ENCODE data around the gene MYH7.

- TF ChIP-seq POLR2AphosphoS5 (IDR thresholded peaks at IDR 0.05): no peak
- TF ChIP-seq, protein P1, sequence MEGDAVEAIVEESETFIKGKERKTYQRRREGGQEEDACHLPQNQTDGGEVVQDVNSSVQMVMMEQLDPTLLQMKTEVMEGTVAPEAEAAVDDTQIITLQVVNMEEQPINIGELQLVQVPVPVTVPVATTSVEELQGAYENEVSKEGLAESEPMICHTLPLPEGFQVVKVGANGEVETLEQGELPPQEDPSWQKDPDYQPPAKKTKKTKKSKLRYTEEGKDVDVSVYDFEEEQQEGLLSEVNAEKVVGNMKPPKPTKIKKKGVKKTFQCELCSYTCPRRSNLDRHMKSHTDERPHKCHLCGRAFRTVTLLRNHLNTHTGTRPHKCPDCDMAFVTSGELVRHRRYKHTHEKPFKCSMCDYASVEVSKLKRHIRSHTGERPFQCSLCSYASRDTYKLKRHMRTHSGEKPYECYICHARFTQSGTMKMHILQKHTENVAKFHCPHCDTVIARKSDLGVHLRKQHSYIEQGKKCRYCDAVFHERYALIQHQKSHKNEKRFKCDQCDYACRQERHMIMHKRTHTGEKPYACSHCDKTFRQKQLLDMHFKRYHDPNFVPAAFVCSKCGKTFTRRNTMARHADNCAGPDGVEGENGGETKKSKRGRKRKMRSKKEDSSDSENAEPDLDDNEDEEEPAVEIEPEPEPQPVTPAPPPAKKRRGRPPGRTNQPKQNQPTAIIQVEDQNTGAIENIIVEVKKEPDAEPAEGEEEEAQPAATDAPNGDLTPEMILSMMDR (IDR thresholded peaks at IDR 0.05): no peak
Observed at GRCh38 chr14:23376482-23377197, 58.8 kb downstream of the MYH7 start, which contains the start of gene CMTM5.
